HG02943 (cell line): ENCODE data around the gene ULBP2.

Source experiments
- ATAC-seq: cut with Tn5 transposase; IDR thresholded peaks from one replicate; pipeline ENCODE4 v1.9.1; 2021; ENCODE audit warnings: mild to moderate bottlenecking, low read depth, moderate library complexity; ENCODE audit not compliant: unreplicated experiment

ULBP2 gene

GRCh38 chr6:149995235-149995750 lies 53.5 kb downstream of the ULBP2 start:
- no peak for ATAC-seq

- no peak for ATAC-seq
Measured at GRCh38 chr6:149995971-149996370, 54.2 kb downstream of the ULBP2 start.
